IMR-90 (cell line): Measurements from ENCODE around the gene TCERG1L. TPM values are rescaled to one million over a fixed set of nuclear protein-coding genes. Genes with fewer than 3 reads are reported as not detected.

ENCODE experiments used
- ATAC-seq: fragments of 200-7000 bp; cut with Tn5 transposase; 2 replicates; pipeline ENCODE4 v1.9.1; 2020; ENCODE audit warnings: low read depth, mild to moderate bottlenecking, moderate library complexity
- BruUV-seq: library from RNA; stranded (reverse); fragments of 400-500 nt; replicated peaks from 2 replicates; lab custom pipeline; 2021; lab: Mats Ljungman, UMichigan
- CTCF ChIA-PET: fragments of 300-600 bp; formaldehyde crosslinking; extraction: SDS; loops from one replicate; lab custom pipeline; 2021; ENCODE audit warnings: antibody characterized with exemption; lab: Yijun Ruan, JAX
- POLR2A ChIA-PET: fragments of 300-600 bp; sonication (Branson Sonifier 250); formaldehyde crosslinking; loops from one replicate; lab custom pipeline; 2022; ENCODE audit warnings: antibody characterized with exemption; ENCODE audit not compliant: unreplicated experiment; lab: Charles Lee
- DNase-seq: peaks from one replicate; pipeline ENCODE4 v3.0.0; 2013
- H2AFZ ChIP-seq: replicated peaks from 2 replicates; pipeline ENCODE3; 2013; ENCODE audit warnings: low read length, mild to moderate bottlenecking; ENCODE audit not compliant: poor library complexity
- H2AK5ac ChIP-seq: 2 replicates; pipeline ENCODE4 v1.6.1; 2013; ENCODE audit warnings: low read depth, low read length, inconsistent platforms
- H2AK9ac ChIP-seq: replicated peaks from 2 replicates; pipeline ENCODE3; 2013; ENCODE audit warnings: mild to moderate bottlenecking, low read depth, low read length, moderate library complexity; ENCODE audit not compliant: poor library complexity
- H2BK120ac ChIP-seq: 2 replicates; pipeline ENCODE4 v1.6.1; 2013; ENCODE audit warnings: low read depth, low read length, inconsistent platforms
- H2BK15ac ChIP-seq: 3 replicates; pipeline ENCODE4 v1.6.1; 2013; ENCODE audit warnings: low read depth, low read length, inconsistent platforms
- H2BK20ac ChIP-seq: 2 replicates; pipeline ENCODE4 v1.6.1; 2013; ENCODE audit warnings: low read depth, mild to moderate bottlenecking, inconsistent platforms, low read length, moderate library complexity
- H2BK5ac ChIP-seq: 2 replicates; pipeline ENCODE4 v1.6.1; 2013; ENCODE audit warnings: mild to moderate bottlenecking, low read depth, low read length, inconsistent platforms; ENCODE audit not compliant: poor library complexity, severe bottlenecking
- H3K14ac ChIP-seq: replicated peaks from 2 replicates; pipeline ENCODE4 v1.6.1; 2013; ENCODE audit warnings: low read depth, low read length, inconsistent platforms
- H3K18ac ChIP-seq: 2 replicates; pipeline ENCODE4 v1.6.1; 2013; ENCODE audit warnings: low read depth, low read length, control low read depth
- H3K23ac ChIP-seq: 2 replicates; pipeline ENCODE4 v1.6.1; 2013; ENCODE audit warnings: low read depth, low read length, inconsistent platforms
- H3K27ac ChIP-seq: 2 replicates; pipeline ENCODE4 v1.5.1; 2013; ENCODE audit warnings: mild to moderate bottlenecking, control low read depth, low read length; ENCODE audit not compliant: insufficient read depth
- H3K27me3 ChIP-seq: 2 replicates; pipeline ENCODE4 v1.6.1; 2013; ENCODE audit warnings: low read length; ENCODE audit not compliant: control insufficient read depth, insufficient read depth
- H3K36me3 ChIP-seq: 2 replicates; pipeline ENCODE4 v1.6.1; 2013; ENCODE audit warnings: low read length, mixed read lengths; ENCODE audit not compliant: control insufficient read depth, insufficient read depth
- H3K4ac ChIP-seq: 2 replicates; pipeline ENCODE4 v1.6.1; 2013; ENCODE audit warnings: low read depth, low read length, inconsistent platforms
- H3K4me1 ChIP-seq: 2 replicates; pipeline ENCODE4 v1.6.1; 2013; ENCODE audit warnings: low read length, mixed read lengths; ENCODE audit not compliant: control insufficient read depth, insufficient read depth
- H3K4me2 ChIP-seq: 2 replicates; pipeline ENCODE4 v1.6.1; 2013; ENCODE audit warnings: low read depth, mild to moderate bottlenecking, control low read depth, low read length, moderate library complexity
- H3K4me3 ChIP-seq: 2 replicates; pipeline ENCODE4 v1.5.1; 2013; ENCODE audit warnings: low read depth, mild to moderate bottlenecking, control low read depth, low read length, moderate library complexity; ENCODE audit not compliant: insufficient read depth
- H3K56ac ChIP-seq: 2 replicates; pipeline ENCODE4 v1.6.1; 2013; ENCODE audit warnings: low read length, inconsistent platforms; ENCODE audit not compliant: insufficient read depth; ENCODE audit errors: extremely low read depth
- H3K79me1 ChIP-seq, 2 experiments: 2 replicates each; pipeline ENCODE4 v1.6.1; 2013; ENCODE audit warnings: low read length in 2 of 2, inconsistent platforms in 1 of 2, low read depth in 1 of 2
- H3K9ac ChIP-seq: 2 replicates; pipeline ENCODE4 v1.6.1; 2013; ENCODE audit warnings: low read depth, low read length, control low read depth
- H3K9me1 ChIP-seq: 2 replicates; pipeline ENCODE4 v1.6.1; 2013; ENCODE audit warnings: low read length, inconsistent platforms; ENCODE audit not compliant: insufficient read depth
- H3K9me3 ChIP-seq: 2 replicates; pipeline ENCODE4 v1.6.1; 2013; ENCODE audit warnings: low read length; ENCODE audit not compliant: control insufficient read depth, insufficient read depth
- H4K20me1 ChIP-seq: 2 replicates; pipeline ENCODE4 v1.6.1; 2013; ENCODE audit warnings: low read length, inconsistent platforms; ENCODE audit not compliant: insufficient read depth
- H4K5ac ChIP-seq: 2 replicates; pipeline ENCODE4 v1.6.1; 2013; ENCODE audit warnings: mild to moderate bottlenecking, low read depth, low read length, control low read depth
- H4K8ac ChIP-seq, 2 experiments: 2 replicates each; pipeline ENCODE4 v1.6.1; 2013; ENCODE audit warnings: low read depth in 2 of 2, low read length in 2 of 2, control low read depth in 1 of 2, inconsistent platforms in 1 of 2
- H4K91ac ChIP-seq: 2 replicates; pipeline ENCODE4 v1.6.1; 2013; ENCODE audit warnings: low read depth, low read length, inconsistent platforms; ENCODE audit not compliant: insufficient read depth
- BHLHE40 ChIP-seq: fragments of 150-350 bp; IDR thresholded peaks from 2 replicates; pipeline ENCODE4 v1.6.1; 2016; ENCODE audit warnings: mild to moderate bottlenecking, low read depth, low read length
- CEBPB ChIP-seq: IDR thresholded peaks from 2 replicates; pipeline ENCODE4 v1.6.1; 2012; ENCODE audit warnings: low read depth, low read length, improper control_type of control experiment
- CTCF ChIP-seq: conservative IDR thresholded peaks from 2 replicates; pipeline ENCODE4 v1.5.1; 2012; ENCODE audit warnings: mild to moderate bottlenecking, low read depth, low read length, improper control_type of control experiment
- ELK1 ChIP-seq: fragments of 150-350 bp; IDR thresholded peaks from 2 replicates; pipeline ENCODE4 v1.6.1; 2016; ENCODE audit warnings: low read depth, mild to moderate bottlenecking, low read length, moderate library complexity, borderline replicate concordance
- FOS ChIP-seq: fragments of 150-350 bp; IDR thresholded peaks from 2 replicates; pipeline ENCODE4 v1.6.1; 2016; ENCODE audit warnings: low read depth, low read length
- MAZ ChIP-seq: IDR thresholded peaks from 2 replicates; pipeline ENCODE4 v1.6.1; 2012; ENCODE audit warnings: low read depth, mild to moderate bottlenecking, low read length, improper control_type of control experiment, moderate library complexity, borderline replicate concordance
- NFE2L2 ChIP-seq: fragments of 150-350 bp; IDR thresholded peaks from 2 replicates; pipeline ENCODE4 v1.6.1; 2016; ENCODE audit warnings: low read depth, mild to moderate bottlenecking, low read length
- POLR2A ChIP-seq: IDR thresholded peaks from 2 replicates; pipeline ENCODE4 v1.6.1; 2012; ENCODE audit warnings: mild to moderate bottlenecking, low read depth, low read length
- RAD21 ChIP-seq: IDR thresholded peaks from 2 replicates; pipeline ENCODE4 v1.6.1; 2012; ENCODE audit warnings: low read length, improper control_type of control experiment
- RCOR1 ChIP-seq: IDR thresholded peaks from 2 replicates; pipeline ENCODE4 v1.6.1; 2012; ENCODE audit warnings: mild to moderate bottlenecking, low read length, improper control_type of control experiment; ENCODE audit not compliant: insufficient replicate concordance
- RFX5 ChIP-seq: IDR thresholded peaks from 2 replicates; pipeline ENCODE4 v1.8.0; 2012; ENCODE audit warnings: low read depth, mild to moderate bottlenecking, low read length, moderate library complexity
- SMC3 ChIP-seq: fragments of 150-350 bp; IDR thresholded peaks from 2 replicates; pipeline ENCODE4 v1.6.1; 2016; ENCODE audit warnings: low read depth, mild to moderate bottlenecking, antibody characterized with exemption, low read length, moderate library complexity
- USF2 ChIP-seq: fragments of 150-350 bp; IDR thresholded peaks from 2 replicates; pipeline ENCODE4 v1.6.1; 2017; ENCODE audit warnings: mild to moderate bottlenecking, antibody characterized with exemption, low read length, low read depth
- WGBS, 2 experiments: methylation state at CpG; one replicate each; pipeline versions ENCODE4 v1.1.5 to v1.1.7; 2013; ENCODE audit warnings: missing lambda C conversion rate in 2 of 2; ENCODE audit not compliant: insufficient read length in 1 of 2; ENCODE audit errors: extremely low coverage in 2 of 2; 5-methylcytosine and 5-hydroxymethylcytosine counted together
- dilution Hi-C: fragments of 300-500 bp; cut with HindIII; formaldehyde crosslinking; loops from one replicate; pipeline ENCODE4 v1.14.3; 2018; ENCODE audit warnings: low sequenced_read_pairs; ENCODE audit not compliant: unreplicated experiment
- in situ Hi-C: fragments of 300-500 bp; cut with MboI; formaldehyde crosslinking; loops from 3 replicates; pipeline ENCODE4 v1.14.3; 2019; ENCODE audit warnings: low sequenced_read_pairs, inconsistent platforms, mixed read lengths
- intact Hi-C: fragments of 100-400 bp; cut with micrococcal nuclease; formaldehyde crosslinking; loops from 2 replicates; pipeline ENCODE4 v1.10.0; 2022
- polyA plus RNA-seq, 3 experiments: library from polyadenylated mRNA; depleted of rRNA; stranded (reverse); fragments of >200 nt; gene quantifications; 2 replicates each; pipeline ENCODE4 v1.2.3, GENCODE V29; 2012; ENCODE audit warnings: low replicate concordance in 1 of 3
- total RNA-seq: library from RNA; depleted of rRNA; stranded (reverse); fragments of >200 nt; gene quantifications from 2 replicates; pipeline ENCODE4 v1.2.3, GENCODE V29; 2012

TCERG1L gene
- total and polyA plus RNA-seq, 2 of the 4 experiments (the other 2 are of a cell fraction): not detected

GRCh38 chr10:131131726-131132591, 179.6 kb downstream of the TCERG1L start:
- WGBS, 2 experiments: 15% methylated on average over 10 of the region's 25 CpGs; no CpG with 5 or more reads in 1 of the 2 experiments
- in situ Hi-C loops: no loop called here
- no peak overlapping the region for H2BK5ac ChIP-seq
- H3K18ac ChIP-seq: no peak overlapping the region
- no peak overlapping the region for H3K9ac ChIP-seq
- no peak overlapping the region for H3K4me2 ChIP-seq
- H3K56ac ChIP-seq: no peak overlapping the region
- H2AK9ac ChIP-seq: no peak overlapping the region
- no peaks in the 10 kb centered on the region for H3K79me1 ChIP-seq
- H4K5ac ChIP-seq: no peak overlapping the region
- no peaks in the 10 kb centered on the region for H4K20me1 ChIP-seq
- no peak overlapping the region for H2BK20ac ChIP-seq
- peaks cover 37% of the 10 kb centered on the region for H3K9me3 ChIP-seq
- DNase-seq (no peak), ATAC-seq (no peak)
- dilution Hi-C loops: no loop called here
- H3K23ac ChIP-seq: no peak overlapping the region
- no peaks in the 10 kb centered on the region for H3K36me3 ChIP-seq
- no peak overlapping the region for H3K4ac ChIP-seq
- no peak overlapping the region for H2BK120ac ChIP-seq
- ChIA-PET POLR2A (no interaction called here), CTCF (no interaction called here)
- H2BK15ac ChIP-seq: no peak overlapping the region
- no peak overlapping the region for H2AFZ ChIP-seq
- no peaks in the 10 kb centered on the region for H3K27me3 ChIP-seq
- no peaks in the 10 kb centered on the region for H3K9me1 ChIP-seq
- H4K8ac ChIP-seq: no peak overlapping the region
- no peaks in the 10 kb centered on the region for H3K4me1 ChIP-seq
- no peak overlapping the region for H4K91ac ChIP-seq
- BruUV-seq: no TSS peak
- H3K14ac ChIP-seq: no peak overlapping the region
- H3K4me3 ChIP-seq: no peak overlapping the region
- no peak overlapping the region for H2AK5ac ChIP-seq
- H3K27ac ChIP-seq: no peak overlapping the region
- intact Hi-C loops: no loop called here
- TF ChIP-seq FOS: no peak
- no peak for TF ChIP-seq RAD21
- TF ChIP-seq SMC3: no peak
- TF ChIP-seq POLR2A: no peak
- no peak for TF ChIP-seq CTCF
- TF ChIP-seq USF2: no peak
- TF ChIP-seq ELK1: no peak
- no peak for TF ChIP-seq RCOR1
- TF ChIP-seq CEBPB: no peak
- no peak for TF ChIP-seq NFE2L2
- TF ChIP-seq BHLHE40: no peak
- TF ChIP-seq RFX5: no peak
- TF ChIP-seq MAZ: no peak
